IMR-90 (cell line): ENCODE measurements around the gene PLEKHA8. TPM values are rescaled to one million over a fixed set of nuclear protein-coding genes. Genes with fewer than 3 reads are reported as not detected.

Experiments used
- ATAC-seq: fragments of 200-7000 bp; cut with Tn5 transposase; 2 replicates; pipeline ENCODE4 v1.9.1; 2020; ENCODE audit warnings: low read depth, mild to moderate bottlenecking, moderate library complexity
- BruUV-seq: library from RNA; stranded (reverse); fragments of 400-500 nt; replicated peaks from 2 replicates; lab custom pipeline; 2021; lab: Mats Ljungman, UMichigan
- CTCF ChIA-PET: fragments of 300-600 bp; formaldehyde crosslinking; extraction: SDS; loops from one replicate; lab custom pipeline; 2021; ENCODE audit warnings: antibody characterized with exemption; lab: Yijun Ruan, JAX
- POLR2A ChIA-PET: fragments of 300-600 bp; sonication (Branson Sonifier 250); formaldehyde crosslinking; loops from one replicate; lab custom pipeline; 2022; ENCODE audit warnings: antibody characterized with exemption; ENCODE audit not compliant: unreplicated experiment; lab: Charles Lee
- DNase-seq: peaks from one replicate; pipeline ENCODE4 v3.0.0; 2013
- H2AFZ ChIP-seq: replicated peaks from 2 replicates; pipeline ENCODE3; 2013; ENCODE audit warnings: low read length, mild to moderate bottlenecking; ENCODE audit not compliant: poor library complexity
- H2AK5ac ChIP-seq: 2 replicates; pipeline ENCODE4 v1.6.1; 2013; ENCODE audit warnings: low read depth, low read length, inconsistent platforms
- H2AK9ac ChIP-seq: replicated peaks from 2 replicates; pipeline ENCODE3; 2013; ENCODE audit warnings: mild to moderate bottlenecking, low read depth, low read length, moderate library complexity; ENCODE audit not compliant: poor library complexity
- H2BK120ac ChIP-seq: 2 replicates; pipeline ENCODE4 v1.6.1; 2013; ENCODE audit warnings: low read depth, low read length, inconsistent platforms
- H2BK15ac ChIP-seq: 3 replicates; pipeline ENCODE4 v1.6.1; 2013; ENCODE audit warnings: low read depth, low read length, inconsistent platforms
- H2BK20ac ChIP-seq: 2 replicates; pipeline ENCODE4 v1.6.1; 2013; ENCODE audit warnings: low read depth, mild to moderate bottlenecking, inconsistent platforms, low read length, moderate library complexity
- H2BK5ac ChIP-seq: 2 replicates; pipeline ENCODE4 v1.6.1; 2013; ENCODE audit warnings: mild to moderate bottlenecking, low read depth, low read length, inconsistent platforms; ENCODE audit not compliant: poor library complexity, severe bottlenecking
- H3K14ac ChIP-seq: replicated peaks from 2 replicates; pipeline ENCODE4 v1.6.1; 2013; ENCODE audit warnings: low read depth, low read length, inconsistent platforms
- H3K18ac ChIP-seq: 2 replicates; pipeline ENCODE4 v1.6.1; 2013; ENCODE audit warnings: low read depth, low read length, control low read depth
- H3K23ac ChIP-seq: 2 replicates; pipeline ENCODE4 v1.6.1; 2013; ENCODE audit warnings: low read depth, low read length, inconsistent platforms
- H3K27ac ChIP-seq: 2 replicates; pipeline ENCODE4 v1.5.1; 2013; ENCODE audit warnings: mild to moderate bottlenecking, control low read depth, low read length; ENCODE audit not compliant: insufficient read depth
- H3K27me3 ChIP-seq: 2 replicates; pipeline ENCODE4 v1.6.1; 2013; ENCODE audit warnings: low read length; ENCODE audit not compliant: control insufficient read depth, insufficient read depth
- H3K36me3 ChIP-seq: 2 replicates; pipeline ENCODE4 v1.6.1; 2013; ENCODE audit warnings: low read length, mixed read lengths; ENCODE audit not compliant: control insufficient read depth, insufficient read depth
- H3K4ac ChIP-seq: 2 replicates; pipeline ENCODE4 v1.6.1; 2013; ENCODE audit warnings: low read depth, low read length, inconsistent platforms
- H3K4me1 ChIP-seq: 2 replicates; pipeline ENCODE4 v1.6.1; 2013; ENCODE audit warnings: low read length, mixed read lengths; ENCODE audit not compliant: control insufficient read depth, insufficient read depth
- H3K4me2 ChIP-seq: 2 replicates; pipeline ENCODE4 v1.6.1; 2013; ENCODE audit warnings: low read depth, mild to moderate bottlenecking, control low read depth, low read length, moderate library complexity
- H3K4me3 ChIP-seq: 2 replicates; pipeline ENCODE4 v1.5.1; 2013; ENCODE audit warnings: low read depth, mild to moderate bottlenecking, control low read depth, low read length, moderate library complexity; ENCODE audit not compliant: insufficient read depth
- H3K56ac ChIP-seq: 2 replicates; pipeline ENCODE4 v1.6.1; 2013; ENCODE audit warnings: low read length, inconsistent platforms; ENCODE audit not compliant: insufficient read depth; ENCODE audit errors: extremely low read depth
- H3K79me1 ChIP-seq, 2 experiments: 2 replicates each; pipeline ENCODE4 v1.6.1; 2013; ENCODE audit warnings: low read length in 2 of 2, inconsistent platforms in 1 of 2, low read depth in 1 of 2
- H3K9ac ChIP-seq: 2 replicates; pipeline ENCODE4 v1.6.1; 2013; ENCODE audit warnings: low read depth, low read length, control low read depth
- H3K9me1 ChIP-seq: 2 replicates; pipeline ENCODE4 v1.6.1; 2013; ENCODE audit warnings: low read length, inconsistent platforms; ENCODE audit not compliant: insufficient read depth
- H3K9me3 ChIP-seq: 2 replicates; pipeline ENCODE4 v1.6.1; 2013; ENCODE audit warnings: low read length; ENCODE audit not compliant: control insufficient read depth, insufficient read depth
- H4K20me1 ChIP-seq: 2 replicates; pipeline ENCODE4 v1.6.1; 2013; ENCODE audit warnings: low read length, inconsistent platforms; ENCODE audit not compliant: insufficient read depth
- H4K5ac ChIP-seq: 2 replicates; pipeline ENCODE4 v1.6.1; 2013; ENCODE audit warnings: mild to moderate bottlenecking, low read depth, low read length, control low read depth
- H4K8ac ChIP-seq, 2 experiments: 2 replicates each; pipeline ENCODE4 v1.6.1; 2013; ENCODE audit warnings: low read depth in 2 of 2, low read length in 2 of 2, control low read depth in 1 of 2, inconsistent platforms in 1 of 2
- H4K91ac ChIP-seq: 2 replicates; pipeline ENCODE4 v1.6.1; 2013; ENCODE audit warnings: low read depth, low read length, inconsistent platforms; ENCODE audit not compliant: insufficient read depth
- BHLHE40 ChIP-seq: fragments of 150-350 bp; IDR thresholded peaks from 2 replicates; pipeline ENCODE4 v1.6.1; 2016; ENCODE audit warnings: mild to moderate bottlenecking, low read depth, low read length
- CEBPB ChIP-seq: IDR thresholded peaks from 2 replicates; pipeline ENCODE4 v1.6.1; 2012; ENCODE audit warnings: low read depth, low read length, improper control_type of control experiment
- CHD1 ChIP-seq: IDR thresholded peaks from 2 replicates; pipeline ENCODE4 v1.6.1; 2012; ENCODE audit warnings: low read depth, low read length, improper control_type of control experiment
- ELK1 ChIP-seq: fragments of 150-350 bp; IDR thresholded peaks from 2 replicates; pipeline ENCODE4 v1.6.1; 2016; ENCODE audit warnings: low read depth, mild to moderate bottlenecking, low read length, moderate library complexity, borderline replicate concordance
- MAFK ChIP-seq: IDR thresholded peaks from 2 replicates; pipeline ENCODE4 v1.6.1; 2012; ENCODE audit warnings: low read depth, low read length, improper control_type of control experiment
- MAZ ChIP-seq: IDR thresholded peaks from 2 replicates; pipeline ENCODE4 v1.6.1; 2012; ENCODE audit warnings: low read depth, mild to moderate bottlenecking, low read length, improper control_type of control experiment, moderate library complexity, borderline replicate concordance
- MXI1 ChIP-seq: IDR thresholded peaks from 2 replicates; pipeline ENCODE4 v1.6.1; 2012; ENCODE audit warnings: low read depth, mild to moderate bottlenecking, low read length, moderate library complexity, borderline replicate concordance
- NFE2L2 ChIP-seq: fragments of 150-350 bp; IDR thresholded peaks from 2 replicates; pipeline ENCODE4 v1.6.1; 2016; ENCODE audit warnings: low read depth, mild to moderate bottlenecking, low read length
- POLR2A ChIP-seq: IDR thresholded peaks from 2 replicates; pipeline ENCODE4 v1.6.1; 2012; ENCODE audit warnings: mild to moderate bottlenecking, low read depth, low read length
- RAD21 ChIP-seq: IDR thresholded peaks from 2 replicates; pipeline ENCODE4 v1.6.1; 2012; ENCODE audit warnings: low read length, improper control_type of control experiment
- RFX5 ChIP-seq: IDR thresholded peaks from 2 replicates; pipeline ENCODE4 v1.8.0; 2012; ENCODE audit warnings: low read depth, mild to moderate bottlenecking, low read length, moderate library complexity
- SMC3 ChIP-seq: fragments of 150-350 bp; IDR thresholded peaks from 2 replicates; pipeline ENCODE4 v1.6.1; 2016; ENCODE audit warnings: low read depth, mild to moderate bottlenecking, antibody characterized with exemption, low read length, moderate library complexity
- WGBS, 2 experiments: methylation state at CpG; one replicate each; pipeline versions ENCODE4 v1.1.5 to v1.1.7; 2013; ENCODE audit warnings: missing lambda C conversion rate in 2 of 2; ENCODE audit not compliant: insufficient read length in 1 of 2; ENCODE audit errors: extremely low coverage in 2 of 2; 5-methylcytosine and 5-hydroxymethylcytosine counted together
- dilution Hi-C: fragments of 300-500 bp; cut with HindIII; formaldehyde crosslinking; loops from one replicate; pipeline ENCODE4 v1.14.3; 2018; ENCODE audit warnings: low sequenced_read_pairs; ENCODE audit not compliant: unreplicated experiment
- in situ Hi-C: fragments of 300-500 bp; cut with MboI; formaldehyde crosslinking; loops from 3 replicates; pipeline ENCODE4 v1.14.3; 2019; ENCODE audit warnings: low sequenced_read_pairs, inconsistent platforms, mixed read lengths
- intact Hi-C: fragments of 100-400 bp; cut with micrococcal nuclease; formaldehyde crosslinking; loops from 2 replicates; pipeline ENCODE4 v1.10.0; 2022
- polyA plus RNA-seq, 3 experiments: library from polyadenylated mRNA; depleted of rRNA; stranded (reverse); fragments of >200 nt; gene quantifications; 2 replicates each; pipeline ENCODE4 v1.2.3, GENCODE V29; 2012; ENCODE audit warnings: low replicate concordance in 1 of 3
- total RNA-seq: library from RNA; depleted of rRNA; stranded (reverse); fragments of >200 nt; gene quantifications from 2 replicates; pipeline ENCODE4 v1.2.3, GENCODE V29; 2012
- TF ChIP-seq, protein P1 (sequence below): conservative IDR thresholded peaks from 2 replicates; pipeline ENCODE4 v1.5.1; 2012; ENCODE audit warnings: mild to moderate bottlenecking, low read depth, low read length, improper control_type of control experiment
- TF ChIP-seq, protein P2 (sequence below): fragments of 150-350 bp; IDR thresholded peaks from 2 replicates; pipeline ENCODE4 v1.6.1; 2017; ENCODE audit warnings: mild to moderate bottlenecking, antibody characterized with exemption, low read length, low read depth

The PLEKHA8 gene
- total and polyA plus RNA-seq, 2 of the 4 experiments (the other 2 are of a cell fraction) = 3.6 to 9.7 TPM

DNA sequence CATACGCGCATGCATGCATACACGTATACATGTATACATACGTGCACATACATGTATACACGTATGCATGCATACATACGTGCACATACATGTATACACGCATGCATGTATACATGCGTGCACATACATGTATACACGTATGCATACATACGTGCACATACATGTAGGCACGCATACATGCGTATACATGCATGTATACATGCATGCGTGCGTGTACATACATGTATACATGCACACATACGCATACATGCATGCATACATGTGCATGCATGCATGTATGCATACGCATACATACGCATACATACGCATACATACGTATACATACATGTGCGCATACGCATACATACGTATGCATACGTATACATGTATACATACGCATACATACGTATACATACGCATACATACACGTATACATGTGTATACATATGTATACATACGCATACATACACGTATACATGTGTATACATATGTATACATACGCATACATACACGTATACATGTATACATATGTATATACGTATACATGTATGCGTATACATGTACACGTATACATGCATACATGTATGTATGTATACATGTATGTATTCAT lies 87.6 kb downstream of the PLEKHA8 start:
- intact Hi-C loops = no loop called here
- H2BK120ac ChIP-seq = no peak overlapping the region
- H2AK5ac ChIP-seq = no peak overlapping the region
- H3K18ac ChIP-seq = no peak overlapping the region
- DNase-seq (no peak), ATAC-seq (no peak)
- H3K9me3 ChIP-seq = no peaks in the 10 kb centered on the region; the same call in 1 of the 2 replicates
- no peak overlapping the region for H3K4me2 ChIP-seq
- H3K23ac ChIP-seq = no peak overlapping the region
- H3K9ac ChIP-seq = no peak overlapping the region
- no peak overlapping the region for H3K14ac ChIP-seq
- no peak overlapping the region for H4K91ac ChIP-seq
- no peaks in the 10 kb centered on the region for H3K36me3 ChIP-seq
- H2AK9ac ChIP-seq = no peak overlapping the region
- no peak overlapping the region for H3K56ac ChIP-seq
- no peaks in the 10 kb centered on the region for H3K9me1 ChIP-seq
- H4K8ac ChIP-seq = no peak overlapping the region
- no peak overlapping the region for H3K4ac ChIP-seq
- H2BK5ac ChIP-seq = no peak overlapping the region
- no peaks in the 10 kb centered on the region for H3K4me1 ChIP-seq
- ChIA-PET CTCF (no interaction called here), POLR2A (no interaction called here)
- H4K5ac ChIP-seq = no peak overlapping the region
- no peak overlapping the region for H2BK15ac ChIP-seq
- 87% methylated on average over 22 of the region's 34 CpGs; no CpG with 5 or more reads in 1 of the 2 experiments for WGBS, 2 experiments
- H3K79me1 ChIP-seq = no peaks in the 10 kb centered on the region
- H3K27ac ChIP-seq = no peak overlapping the region
- in situ Hi-C loops = no loop called here
- dilution Hi-C loops = no loop called here
- H4K20me1 ChIP-seq = no peaks in the 10 kb centered on the region
- no peak for TF ChIP-seq NFE2L2
- no peak for TF ChIP-seq RAD21
- TF ChIP-seq POLR2A = no peak
- TF ChIP-seq, protein P1, sequence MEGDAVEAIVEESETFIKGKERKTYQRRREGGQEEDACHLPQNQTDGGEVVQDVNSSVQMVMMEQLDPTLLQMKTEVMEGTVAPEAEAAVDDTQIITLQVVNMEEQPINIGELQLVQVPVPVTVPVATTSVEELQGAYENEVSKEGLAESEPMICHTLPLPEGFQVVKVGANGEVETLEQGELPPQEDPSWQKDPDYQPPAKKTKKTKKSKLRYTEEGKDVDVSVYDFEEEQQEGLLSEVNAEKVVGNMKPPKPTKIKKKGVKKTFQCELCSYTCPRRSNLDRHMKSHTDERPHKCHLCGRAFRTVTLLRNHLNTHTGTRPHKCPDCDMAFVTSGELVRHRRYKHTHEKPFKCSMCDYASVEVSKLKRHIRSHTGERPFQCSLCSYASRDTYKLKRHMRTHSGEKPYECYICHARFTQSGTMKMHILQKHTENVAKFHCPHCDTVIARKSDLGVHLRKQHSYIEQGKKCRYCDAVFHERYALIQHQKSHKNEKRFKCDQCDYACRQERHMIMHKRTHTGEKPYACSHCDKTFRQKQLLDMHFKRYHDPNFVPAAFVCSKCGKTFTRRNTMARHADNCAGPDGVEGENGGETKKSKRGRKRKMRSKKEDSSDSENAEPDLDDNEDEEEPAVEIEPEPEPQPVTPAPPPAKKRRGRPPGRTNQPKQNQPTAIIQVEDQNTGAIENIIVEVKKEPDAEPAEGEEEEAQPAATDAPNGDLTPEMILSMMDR = no peak
- TF ChIP-seq CEBPB = no peak
- TF ChIP-seq MXI1 = no peak
- TF ChIP-seq BHLHE40 = no peak
- no peak for TF ChIP-seq MAZ
- TF ChIP-seq, protein P2, sequence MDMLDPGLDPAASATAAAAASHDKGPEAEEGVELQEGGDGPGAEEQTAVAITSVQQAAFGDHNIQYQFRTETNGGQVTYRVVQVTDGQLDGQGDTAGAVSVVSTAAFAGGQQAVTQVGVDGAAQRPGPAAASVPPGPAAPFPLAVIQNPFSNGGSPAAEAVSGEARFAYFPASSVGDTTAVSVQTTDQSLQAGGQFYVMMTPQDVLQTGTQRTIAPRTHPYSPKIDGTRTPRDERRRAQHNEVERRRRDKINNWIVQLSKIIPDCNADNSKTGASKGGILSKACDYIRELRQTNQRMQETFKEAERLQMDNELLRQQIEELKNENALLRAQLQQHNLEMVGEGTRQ = no peak
- TF ChIP-seq RFX5 = no peak
- no peak for TF ChIP-seq CHD1
- TF ChIP-seq ELK1 = no peak
- no peak for TF ChIP-seq SMC3
- TF ChIP-seq MAFK = no peak
- no peak overlapping the region for H2BK20ac ChIP-seq
- H3K27me3 ChIP-seq = no peaks in the 10 kb centered on the region
- no peak overlapping the region for H2AFZ ChIP-seq
- BruUV-seq = no TSS peak
- no peak overlapping the region for H3K4me3 ChIP-seq
